Stimulated activated CD8-positive, alpha-beta memory T cell treated with anti-CD3 and anti-CD28 coated beads, Interleukin-15, amount 100 ng/mL, for 4 hours (primary cell): ENCODE results near the gene MPDU1.
"Not testable (repeated sequence)": the region's sequence is repeated elsewhere in the genome, so short reads cannot be mapped to it uniquely, and the experiment has no call there.

ENCODE experiments used
- DNase-seq, 2 donors: peaks; one replicate each; pipeline ENCODE4 v3.0.0-alpha.2; 2020; ENCODE audit warnings: low read depth in 2 of 2

MPDU1 gene

GRCh38 chr17:7614425-7615264 is 31.0 kb downstream of the MPDU1 start, which contains the start of gene FXR2:
TSS of gene FXR2 (minus strand) at chr17:7614897. CDS start at chr17:7614532, 365 bp downstream.
- DNase-seq, result peak; percentile 96 to 98

GRCh38 chr17:7615265-7615747 is 31.7 kb downstream of the MPDU1 start:
- no peak for DNase-seq

- DNase-seq, result no peak
These were observed 35.0 kb downstream of the MPDU1 start for GRCh38 chr17:7618608-7619007.

GRCh38 chr17:7620835-7621234 is 37.2 kb downstream of the MPDU1 start:
- no peak for DNase-seq

GRCh38 chr17:7623661-7624060 is 40.0 kb downstream of the MPDU1 start:
- DNase-seq, result no peak

GRCh38 chr17:7625749-7626148 is 42.1 kb downstream of the MPDU1 start:
- not testable (repeated sequence) for DNase-seq

GRCh38 chr17:7626307-7626706 is 42.7 kb downstream of the MPDU1 start:
- no peak for DNase-seq

GRCh38 chr17:7626956-7627249 is 43.3 kb downstream of the MPDU1 start:
- no peak for DNase-seq

- peak; percentile 77 to 80 for DNase-seq
These were observed 43.8 kb downstream of the MPDU1 start, which contains the start of gene SAT2 for GRCh38 chr17:7627250-7628121. TSS of gene SAT2 (minus strand) at chr17:7627821. CDS start at chr17:7627635, 186 bp downstream.

- DNase-seq, result no peak
These were observed 46.4 kb downstream of the MPDU1 start, which contains the start of gene SHBG for GRCh38 chr17:7629939-7630571. TSS of gene SHBG (plus strand) at chr17:7630135. CDS start at chr17:7630173, 38 bp downstream.

GRCh38 chr17:7631398-7632380 is 48.0 kb downstream of the MPDU1 start:
- DNase-seq, result no peak

- DNase-seq, result no peak
These were observed 48.8 kb downstream of the MPDU1 start for GRCh38 chr17:7632492-7632894.

GRCh38 chr17:7633093-7633492 is 49.4 kb downstream of the MPDU1 start:
- DNase-seq, result no peak

- no peak for DNase-seq
These were observed 50.7 kb downstream of the MPDU1 start for GRCh38 chr17:7634384-7634783.

- no peak for DNase-seq
These were observed 52.5 kb downstream of the MPDU1 start for GRCh38 chr17:7636163-7636562.
